NCI-H446 treated with DMSO at 0.1 percent for 48 hours (cell line): Measurements from ENCODE around the gene ZSCAN9.

Experiments used
- DNase-seq: peaks from one replicate; lab custom pipeline; 2025; lab: John Stamatoyannopoulos, UW

ZSCAN9 gene

GRCh38 chr6:28266962-28267694 is 42.1 kb downstream of the ZSCAN9 start, which contains the start of gene ZSCAN26:
TSS of gene ZSCAN26 (plus strand) at chr6:28267143. CDS start at chr6:28271920, 4,777 bp downstream.
- DNase-seq, result peak; percentile 69

GRCh38 chr6:28267695-28268059 is 42.6 kb downstream of the ZSCAN9 start:
- DNase-seq, result no peak

- no peak for DNase-seq
Observed at GRCh38 chr6:28269492-28269891, 44.4 kb downstream of the ZSCAN9 start.

- DNase-seq, result no peak
Observed at GRCh38 chr6:28274888-28275287, 49.8 kb downstream of the ZSCAN9 start.

- no peak for DNase-seq
Observed at GRCh38 chr6:28277746-28278145, 52.7 kb downstream of the ZSCAN9 start.

- no peak for DNase-seq
Observed at GRCh38 chr6:28280595-28281287, 55.7 kb downstream of the ZSCAN9 start.

GRCh38 chr6:28281288-28282064 is 56.4 kb downstream of the ZSCAN9 start, which contains the start of gene PGBD1:
TSS of gene PGBD1 (plus strand) at chr6:28281572. CDS start at chr6:28283814, 2,242 bp downstream.
- DNase-seq, result peak; percentile 39

- no peak for DNase-seq
Observed at GRCh38 chr6:28282926-28283325, 57.9 kb downstream of the ZSCAN9 start.
